Cardiac muscle cell (in vitro differentiated cells and primary cell): Measurements from ENCODE around the gene SLN. TPM values are rescaled to one million over a fixed set of nuclear protein-coding genes. Genes with fewer than 3 reads are reported as not detected.

Experiments
- DNase-seq, 2 donors: peaks; one replicate each; pipeline versions ENCODE4 v3.0.0 to v3.0.0-alpha.2; 2010 to 2017; ENCODE audit warnings: low read depth in 1 of 2, low spot score in 1 of 2
- H3K27ac ChIP-seq: fragments of 200-600 bp; sonication (generic); 2 replicates; pipeline ENCODE4 v1.5.1; 2016
- H3K27me3 ChIP-seq: fragments of 200-600 bp; sonication (generic); 2 replicates; pipeline ENCODE4 v1.6.0; 2016; ENCODE audit warnings: control low read depth
- H3K36me3 ChIP-seq: fragments of 200-600 bp; sonication (generic); 2 replicates; pipeline ENCODE4 v1.5.1; 2016; ENCODE audit warnings: control low read depth
- H3K4me1 ChIP-seq: fragments of 200-600 bp; sonication (generic); 2 replicates; pipeline ENCODE4 v1.8.1; 2017; ENCODE audit warnings: low read depth, mild to moderate bottlenecking, mixed run types
- H3K4me3 ChIP-seq: fragments of 200-600 bp; sonication (generic); 2 replicates; pipeline ENCODE4 v1.5.1; 2016; ENCODE audit warnings: mild to moderate bottlenecking
- H3K9me3 ChIP-seq: fragments of 200-600 bp; sonication (generic); 2 replicates; pipeline ENCODE4 v1.5.1; 2017; ENCODE audit warnings: low read depth, mild to moderate bottlenecking, control low read depth
- CTCF ChIP-seq: IDR thresholded peaks from 2 replicates; pipeline ENCODE4 v1.5.1; 2012; ENCODE audit warnings: low read depth, mild to moderate bottlenecking, low read length
- polyA plus RNA-seq: library from polyadenylated mRNA; unstranded; fragments of >200 nt; fragmentation: Nextera tagmentation; extraction: Ambion mirVana; gene quantifications from 2 replicates; pipeline ENCODE4 v1.2.1, GENCODE V29; 2016
- total RNA-seq: library from RNA; depleted of rRNA; stranded (reverse); fragments of >200 nt; gene quantifications from 2 replicates; pipeline ENCODE4 v1.2.3, GENCODE V29; 2016

The SLN gene
- total and polyA plus RNA-seq, 2 experiments from 2014 or later: 3.1 TPM; not detected in 1

- peaks cover 7% of the 10 kb centered on the region for H3K4me1 ChIP-seq
- H3K27me3 ChIP-seq: no peaks in the 10 kb centered on the region
- no peaks in the 10 kb centered on the region for H3K36me3 ChIP-seq
- no peaks in the 10 kb centered on the region for H3K9me3 ChIP-seq
- TF ChIP-seq CTCF: no peak
- no peak for DNase-seq
- no peak overlapping the region for H3K4me3 ChIP-seq
- H3K27ac ChIP-seq: no peak overlapping the region
Measured at GRCh38 chr11:107707807-107708206, 4.0 kb downstream of the SLN start.

DNA sequence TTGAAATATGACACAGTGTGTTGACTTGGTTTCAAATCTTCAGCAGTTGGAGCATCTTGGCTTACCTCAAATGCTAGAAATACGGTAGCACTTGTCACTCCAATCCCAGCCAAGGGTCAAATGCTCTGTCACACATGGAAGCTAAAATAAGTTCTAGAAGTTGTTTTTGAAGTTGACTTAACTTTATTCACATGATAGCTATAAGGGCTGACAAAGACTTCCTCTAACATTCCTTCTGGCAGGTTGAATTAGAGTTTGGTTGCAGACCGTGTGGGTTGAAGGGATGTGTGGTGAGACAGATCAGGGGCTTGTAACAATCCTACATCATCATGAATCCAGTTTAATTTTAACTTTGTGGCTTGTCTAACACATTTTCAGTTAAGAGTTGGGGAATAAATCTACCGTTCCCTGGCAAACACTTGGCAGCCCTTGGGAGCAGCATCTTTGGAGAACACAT lies 4.6 kb downstream of the SLN start:
- DNase-seq: no peak
- H3K9me3 ChIP-seq: no peaks in the 10 kb centered on the region
- peaks cover 7% of the 10 kb centered on the region for H3K4me1 ChIP-seq
- H3K27ac ChIP-seq: no peak overlapping the region
- no peak for TF ChIP-seq CTCF
- H3K36me3 ChIP-seq: no peaks in the 10 kb centered on the region
- no peaks in the 10 kb centered on the region for H3K27me3 ChIP-seq
- H3K4me3 ChIP-seq: no peak overlapping the region

DNA sequence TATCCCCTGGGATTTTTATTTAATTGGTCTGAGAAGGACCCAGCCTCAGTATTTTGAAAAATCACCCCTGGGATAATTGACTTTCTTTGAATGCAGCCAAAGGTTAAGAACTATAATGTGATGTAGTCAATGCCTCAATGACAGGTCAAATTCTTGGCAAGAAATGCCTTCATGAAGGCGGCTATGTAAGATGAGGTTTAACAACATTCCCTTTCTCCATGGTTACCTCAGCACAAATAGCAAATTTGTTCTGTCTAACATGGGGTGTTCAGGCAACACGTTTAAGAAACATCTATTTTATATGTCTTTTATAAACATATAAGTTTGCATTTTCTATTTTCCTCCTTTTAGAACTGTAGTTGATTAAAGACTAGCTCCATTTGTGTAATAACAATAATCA lies 5.3 kb downstream of the SLN start:
- no peaks in the 10 kb centered on the region for H3K36me3 ChIP-seq
- H3K27me3 ChIP-seq: no peaks in the 10 kb centered on the region
- TF ChIP-seq CTCF: no peak
- H3K4me1 ChIP-seq: peaks cover 7% of the 10 kb centered on the region
- H3K27ac ChIP-seq: no peak overlapping the region
- no peaks in the 10 kb centered on the region for H3K9me3 ChIP-seq
- H3K4me3 ChIP-seq: no peak overlapping the region
- no peak for DNase-seq

- no peak for TF ChIP-seq CTCF
- H3K27me3 ChIP-seq: no peaks in the 10 kb centered on the region
- no peak overlapping the region for H3K4me3 ChIP-seq
- H3K4me1 ChIP-seq: peaks cover 1% of the 10 kb centered on the region
- H3K9me3 ChIP-seq: no peaks in the 10 kb centered on the region
- H3K27ac ChIP-seq: no peak overlapping the region
- peak in 1 of 2 donors; percentile 83 for DNase-seq
- H3K36me3 ChIP-seq: no peaks in the 10 kb centered on the region
Measured at GRCh38 chr11:107705027-107705426, 6.8 kb downstream of the SLN start.

- no peak for TF ChIP-seq CTCF
- no peaks in the 10 kb centered on the region for H3K4me1 ChIP-seq
- no peak overlapping the region for H3K27ac ChIP-seq
- H3K36me3 ChIP-seq: no peaks in the 10 kb centered on the region
- H3K9me3 ChIP-seq: no peaks in the 10 kb centered on the region
- H3K4me3 ChIP-seq: no peak overlapping the region
- H3K27me3 ChIP-seq: no peaks in the 10 kb centered on the region
- DNase-seq: no peak
Measured at GRCh38 chr11:107704451-107704850, 7.4 kb downstream of the SLN start.

GRCh38 chr11:107702723-107703122 lies 9.1 kb downstream of the SLN start:
- no peaks in the 10 kb centered on the region for H3K36me3 ChIP-seq
- no peak overlapping the region for H3K27ac ChIP-seq
- no peaks in the 10 kb centered on the region for H3K27me3 ChIP-seq
- no peaks in the 10 kb centered on the region for H3K9me3 ChIP-seq
- H3K4me3 ChIP-seq: no peak overlapping the region
- TF ChIP-seq CTCF: no peak
- DNase-seq: no peak
- H3K4me1 ChIP-seq: no peaks in the 10 kb centered on the region
